Measurements from ENCODE around the gene SLCO3A1.

Gene SLCO3A1

DNA sequence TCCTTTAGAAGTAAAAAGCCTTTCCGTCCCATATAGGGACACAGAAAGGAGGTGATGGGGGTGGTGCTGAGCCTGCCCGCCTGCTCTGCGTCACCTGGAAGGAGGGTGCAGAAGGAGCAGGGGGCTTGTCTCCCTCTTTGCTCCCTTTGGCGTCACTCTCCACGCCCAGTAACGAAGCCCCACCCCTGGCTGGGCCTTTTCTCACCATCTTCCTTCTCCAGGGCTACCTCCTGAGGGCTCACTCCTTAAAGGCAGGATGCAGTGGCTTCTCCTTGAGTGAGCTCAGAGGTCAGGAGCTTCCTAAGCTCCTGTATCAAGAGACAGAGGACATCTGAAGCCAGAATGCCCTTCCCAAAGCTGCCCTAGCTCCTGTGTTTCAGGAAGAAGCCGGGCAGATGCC is 31.5 kb downstream of the SLCO3A1 start:
- no peak for DNase-seq

DNA sequence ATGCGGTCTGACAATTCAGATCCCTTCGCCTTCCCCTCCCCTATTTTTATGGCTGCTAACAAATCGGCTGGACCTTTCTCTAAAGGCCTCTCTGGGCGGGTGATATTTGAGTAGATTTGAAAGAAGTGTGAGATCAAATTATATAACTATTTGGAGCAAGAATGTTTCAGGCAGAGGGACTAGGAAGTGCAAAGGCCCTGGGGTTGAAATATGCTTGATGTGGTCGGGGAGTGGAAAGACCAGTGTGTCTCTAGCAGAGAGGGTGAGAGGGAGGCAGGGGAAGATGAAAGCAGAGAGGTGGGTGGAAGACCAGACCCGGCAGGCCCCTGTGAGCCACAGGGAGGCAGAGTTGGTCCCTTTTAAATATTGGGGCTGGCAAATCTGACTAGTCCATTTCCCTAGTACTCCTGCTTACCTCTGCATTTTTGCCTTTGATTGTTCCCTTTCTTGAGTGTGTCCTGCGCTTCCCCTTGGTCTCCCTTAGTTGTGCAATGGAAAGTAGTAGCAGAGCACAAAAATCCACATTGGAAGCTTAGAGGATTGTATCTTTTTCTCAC is 32.3 kb downstream of the SLCO3A1 start:
- peak in 1 of 2 experiments; percentile 8 for DNase-seq

DNA sequence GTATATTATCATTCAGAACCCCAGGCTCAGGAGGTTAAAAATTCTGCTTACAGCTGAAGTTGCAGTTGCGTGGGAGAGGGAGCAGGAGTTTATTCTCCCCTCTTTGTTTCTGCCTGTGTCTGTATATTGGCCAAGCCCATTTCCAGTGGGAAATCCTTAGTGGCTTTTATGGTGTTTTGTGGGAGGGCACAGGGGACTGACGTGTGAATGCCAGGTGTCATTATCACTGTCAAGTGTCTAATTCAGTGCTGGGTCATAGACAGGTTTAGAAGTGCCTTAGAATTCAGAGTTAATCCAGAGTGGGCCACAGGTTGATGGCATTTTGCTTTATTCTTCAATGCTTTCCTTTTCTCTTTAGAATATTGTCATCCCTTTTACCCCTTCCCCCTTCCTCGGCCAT is 33.4 kb downstream of the SLCO3A1 start:
- no peak for DNase-seq

DNA sequence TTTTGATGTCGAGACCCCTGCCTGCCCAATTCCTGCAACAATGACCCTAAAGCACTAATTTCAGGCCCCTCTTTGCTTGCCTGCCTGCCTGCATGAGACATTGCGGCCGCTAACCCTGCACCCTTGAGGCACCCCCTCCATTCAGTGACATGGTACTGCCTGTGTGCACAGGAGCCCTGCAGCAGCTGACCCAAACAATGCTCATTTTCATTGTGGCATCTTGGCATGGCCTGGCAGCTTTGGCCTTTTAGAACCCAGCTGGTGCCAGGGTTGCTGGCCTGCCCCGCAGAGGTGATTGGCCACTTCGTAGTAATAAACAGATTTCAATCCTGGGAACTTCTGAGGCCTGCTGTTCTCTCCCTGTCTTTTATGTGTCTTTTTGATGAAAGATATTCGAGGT is 33.8 kb downstream of the SLCO3A1 start:
- DNase-seq, result no peak

DNA sequence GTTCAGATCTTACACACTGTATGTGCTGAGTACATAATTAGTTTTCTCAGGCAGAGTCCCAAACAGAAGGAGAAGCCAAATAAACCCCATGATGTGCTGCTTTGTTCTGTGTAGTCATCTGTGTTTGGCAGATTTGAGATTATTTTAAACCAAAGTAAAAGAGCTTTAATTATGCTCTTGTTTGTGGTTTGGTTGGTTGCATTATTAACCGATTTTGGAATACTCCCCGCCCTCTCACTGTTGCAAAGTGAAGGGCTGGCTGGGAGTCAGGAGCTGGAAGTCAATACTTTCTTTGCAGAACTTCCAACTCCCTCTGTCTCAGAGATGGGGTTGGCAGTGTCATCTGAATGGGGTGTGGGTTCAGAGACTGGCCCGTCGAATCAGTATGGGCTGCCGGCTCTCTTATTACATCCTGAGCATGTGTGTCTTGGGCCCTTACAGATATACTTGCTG is 34.4 kb downstream of the SLCO3A1 start:
- DNase-seq, result no peak

DNA sequence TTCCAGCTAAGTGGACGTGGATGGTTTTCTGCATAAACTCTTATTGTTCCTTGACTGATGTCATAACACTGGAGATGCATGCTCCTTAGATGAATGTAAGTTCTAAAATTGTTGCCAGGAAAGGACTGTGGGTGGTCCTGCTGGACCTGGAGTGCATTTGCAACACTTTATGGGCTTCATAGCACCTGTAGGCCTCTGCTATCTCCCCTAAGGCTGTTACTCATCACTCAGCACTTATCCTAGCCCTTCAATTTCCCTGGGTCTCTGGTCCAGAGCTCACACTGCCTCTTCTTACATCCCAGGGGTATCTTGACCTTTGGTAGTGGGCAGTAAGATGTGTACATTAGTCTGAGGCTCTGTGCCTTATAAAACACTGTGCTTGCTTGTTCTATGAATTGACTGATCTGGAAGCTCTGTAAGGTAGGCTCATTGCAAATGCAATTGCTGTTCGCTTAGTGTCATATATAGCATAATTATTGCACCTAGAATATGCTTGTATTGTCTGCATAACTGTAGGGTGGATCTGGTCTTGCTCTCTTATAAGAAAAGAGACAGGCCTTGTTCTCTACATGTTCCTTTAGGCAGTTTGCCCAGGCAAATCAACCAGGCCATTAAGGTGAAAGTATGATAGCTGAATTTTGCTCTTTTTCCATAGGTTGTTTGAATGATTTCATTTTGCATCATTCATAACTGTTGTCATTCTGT is 35.8 kb downstream of the SLCO3A1 start:
- DNase-seq, result no peak

DNA sequence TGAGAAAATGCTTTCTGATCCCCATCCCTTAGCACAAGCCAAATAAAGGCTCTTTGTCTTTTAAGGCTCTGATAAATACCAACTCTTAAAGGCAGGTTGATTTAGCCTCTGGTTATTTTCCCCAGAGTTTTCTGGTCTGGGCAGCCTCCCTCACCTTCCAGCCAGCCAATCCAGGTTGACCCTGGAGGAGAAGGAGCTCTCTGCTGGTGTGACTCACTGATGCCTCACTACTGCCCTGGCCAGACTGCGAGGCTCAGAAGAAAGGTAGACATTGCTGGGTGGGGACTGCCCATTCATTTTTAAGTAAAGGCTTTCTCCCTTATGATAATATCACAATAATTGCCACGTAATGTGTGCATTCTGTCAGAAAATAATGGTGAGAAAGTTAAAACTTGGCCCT is 37.1 kb downstream of the SLCO3A1 start:
- DNase-seq, result no peak

DNA sequence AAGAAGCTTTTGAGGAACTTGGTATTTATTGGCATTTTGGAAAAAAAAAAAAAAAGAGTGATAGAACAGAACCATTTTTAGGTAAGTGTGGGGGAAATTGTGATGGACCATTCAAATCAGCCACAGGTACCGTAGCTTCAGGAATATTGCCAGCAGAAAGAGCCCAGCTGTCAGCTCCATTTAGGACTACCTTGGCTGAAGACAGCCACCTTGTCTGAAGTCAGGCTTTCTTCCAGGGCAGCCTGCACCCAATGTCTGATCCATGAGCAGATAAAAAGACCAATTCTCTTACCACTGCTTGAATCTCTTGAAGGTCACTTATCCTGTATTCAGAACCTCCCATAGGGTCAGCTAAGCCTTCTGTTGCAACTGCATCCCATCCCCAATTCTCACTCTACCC is 37.6 kb downstream of the SLCO3A1 start:
- DNase-seq, result no peak

DNA sequence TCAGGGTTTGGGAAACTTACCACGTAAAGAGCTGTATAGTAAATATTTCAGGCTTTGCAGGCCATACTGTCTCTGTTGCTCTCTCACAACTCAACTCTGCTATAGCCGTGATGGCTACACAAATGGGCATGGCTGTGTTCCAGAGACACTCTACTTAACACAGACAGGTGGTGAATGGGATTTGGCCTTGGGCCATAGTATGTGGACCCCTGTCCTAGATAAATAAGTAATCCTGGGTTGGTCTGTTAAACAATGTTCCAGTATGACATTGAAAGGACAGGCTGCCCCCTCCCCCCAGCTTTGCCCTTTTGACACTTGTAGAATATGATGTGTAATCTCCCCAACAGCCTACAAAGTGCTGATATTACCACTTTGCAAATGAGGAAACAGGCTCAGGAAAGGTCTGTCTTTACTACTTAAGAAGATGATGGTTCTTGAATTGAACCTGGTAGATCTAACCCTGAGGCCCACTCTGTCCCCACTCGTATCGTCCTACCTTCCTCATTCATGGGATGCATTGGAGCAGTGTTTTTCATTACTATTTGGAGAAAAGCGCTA is 38.4 kb downstream of the SLCO3A1 start:
- no peak for DNase-seq

DNA sequence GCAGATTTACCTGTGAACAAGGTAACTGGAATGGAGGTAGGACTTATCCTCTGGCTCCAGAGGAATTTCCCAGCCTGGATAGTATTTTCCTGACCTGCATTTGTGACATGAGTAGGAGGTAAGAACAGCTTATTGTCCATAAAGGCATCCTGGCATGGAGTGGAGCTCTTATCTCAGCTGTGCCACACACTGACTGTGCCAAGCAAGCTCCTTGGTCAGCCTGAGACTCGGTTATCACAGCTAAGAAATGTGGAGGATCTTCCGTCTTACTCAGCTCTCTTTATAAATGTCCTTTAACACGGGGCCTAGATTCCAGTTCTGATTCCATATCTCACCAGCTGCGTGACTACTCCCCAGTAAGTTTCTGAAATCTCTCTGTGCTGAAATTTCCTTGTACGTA is 38.9 kb downstream of the SLCO3A1 start:
- DNase-seq, result no peak

DNA sequence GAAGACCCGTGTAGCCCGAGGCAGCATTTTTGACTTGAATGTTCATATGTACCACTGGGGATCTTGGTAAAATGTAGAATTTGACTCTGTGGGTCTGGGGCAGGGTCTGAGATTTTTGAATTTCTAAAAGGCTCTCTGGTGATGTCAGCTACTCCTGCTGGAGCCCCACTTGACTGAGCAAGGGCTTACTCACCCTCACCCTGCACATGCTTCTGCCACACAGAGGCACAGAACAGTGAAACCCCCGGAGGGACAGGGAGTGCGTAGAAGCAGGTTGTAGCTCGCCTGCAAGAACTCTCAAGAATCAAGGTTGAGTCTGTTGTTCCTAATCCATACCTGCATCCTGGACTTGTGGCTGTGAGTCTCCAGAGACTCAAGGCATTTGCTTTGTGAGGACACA is 41.1 kb downstream of the SLCO3A1 start:
- no peak for DNase-seq

DNA sequence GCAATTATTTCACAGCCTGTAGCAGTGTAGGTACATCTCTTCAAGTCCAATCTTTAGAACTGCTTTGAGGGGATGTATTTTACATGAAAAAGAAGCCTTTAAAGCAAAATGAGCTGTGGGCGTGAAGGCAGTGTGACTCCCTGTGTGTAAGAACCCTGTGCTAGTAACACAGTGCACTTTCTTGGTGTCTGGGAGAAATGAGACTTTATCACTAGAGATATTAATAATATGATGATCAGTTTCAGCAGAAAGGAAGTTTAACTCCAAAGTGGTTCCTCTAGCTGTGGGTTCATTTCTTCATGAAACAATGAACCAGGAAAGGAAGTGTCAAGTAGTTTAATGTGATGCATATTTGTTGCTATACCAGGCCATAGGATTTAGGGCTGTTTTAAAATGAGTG is 41.5 kb downstream of the SLCO3A1 start:
- DNase-seq, result no peak

DNA sequence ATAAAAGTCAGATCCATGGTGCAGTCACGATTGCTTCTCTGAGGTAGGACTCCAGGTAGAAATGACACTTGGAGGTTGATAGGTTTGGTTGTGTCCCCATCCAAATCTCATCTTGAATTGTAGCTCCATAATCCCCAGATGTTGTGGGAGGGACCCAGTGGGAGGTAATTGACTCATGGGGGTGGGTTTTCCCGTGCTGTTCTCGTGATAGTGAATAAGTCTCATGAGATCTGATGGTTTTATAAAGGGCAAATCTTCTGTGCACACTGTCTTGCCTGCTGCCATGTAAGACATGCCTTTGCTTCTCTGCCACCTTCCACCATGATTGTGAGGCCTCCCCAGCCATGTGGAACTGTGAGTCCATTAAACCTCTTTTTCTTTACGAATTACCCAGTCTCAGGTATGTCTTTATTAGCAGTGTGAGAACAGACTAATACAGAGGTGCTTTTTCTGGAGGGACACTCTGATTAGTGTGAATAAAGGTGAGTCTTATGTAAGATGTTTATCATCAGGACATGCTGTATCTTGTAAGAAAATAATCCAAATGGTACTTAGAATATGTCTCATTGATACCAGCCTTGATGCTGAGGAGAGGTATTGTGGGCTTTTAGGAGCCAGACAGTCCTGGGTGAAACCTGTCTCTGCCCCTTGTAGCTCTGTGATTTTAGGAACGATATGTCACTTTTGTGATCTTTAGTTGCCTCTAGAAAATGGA is 43.0 kb downstream of the SLCO3A1 start:
- no peak for DNase-seq

DNA sequence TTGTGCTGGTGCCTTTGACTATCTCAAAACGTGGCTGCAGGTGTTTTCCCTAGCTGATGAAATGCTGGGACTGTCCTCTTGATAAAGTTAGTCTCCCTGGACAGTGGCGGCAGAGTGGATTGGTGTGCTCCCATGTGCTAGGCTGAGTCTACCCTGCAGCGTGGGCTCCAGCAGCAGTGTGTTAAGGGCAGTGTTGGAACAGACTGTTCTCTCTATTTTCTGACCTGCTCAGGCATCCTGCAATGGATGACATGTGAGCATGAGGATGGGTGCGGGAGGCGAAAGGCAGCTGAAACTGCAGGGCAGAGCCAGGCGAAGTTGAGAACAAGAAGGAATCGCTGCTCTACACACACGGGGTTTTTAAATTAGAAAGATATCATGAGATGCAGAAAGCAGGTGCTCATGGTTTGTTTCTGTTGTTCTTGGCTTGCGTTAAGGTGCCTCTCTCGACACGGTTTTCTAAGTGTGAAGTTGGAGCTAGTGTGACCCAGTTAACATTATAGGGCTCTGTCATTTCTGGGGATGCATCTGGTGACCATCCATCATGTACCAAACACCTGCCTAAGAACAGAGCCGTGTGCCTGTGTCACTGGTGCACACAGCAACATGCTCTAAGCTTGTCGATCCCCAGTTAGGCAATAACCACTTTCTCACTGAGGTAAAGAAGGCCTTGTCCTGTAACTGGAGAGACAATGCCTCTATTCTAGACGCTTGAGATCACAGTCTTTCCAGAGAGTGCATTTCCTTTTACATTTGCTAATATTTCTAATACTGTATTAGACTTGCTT is 44.3 kb downstream of the SLCO3A1 start:
- no peak for DNase-seq

DNA sequence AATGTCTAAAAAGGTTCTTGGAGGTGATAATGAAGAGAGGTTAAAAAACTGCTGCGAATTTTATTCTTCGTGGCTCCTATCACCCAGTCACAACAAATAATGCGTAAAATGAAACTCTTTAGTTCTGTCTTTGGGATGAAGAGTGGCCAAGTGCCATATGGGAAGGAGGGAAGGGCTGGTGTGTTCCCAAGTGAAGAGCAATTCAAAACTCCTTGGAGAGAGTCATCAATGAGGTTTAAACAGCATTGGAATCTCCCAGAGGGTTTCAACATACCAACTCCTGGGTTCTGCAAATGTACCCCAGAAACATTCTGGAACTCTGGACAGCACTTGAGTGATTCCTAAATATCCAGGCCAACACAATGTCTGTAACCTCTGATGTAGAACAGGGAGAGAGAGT is 45.3 kb downstream of the SLCO3A1 start:
- no peak for DNase-seq

DNA sequence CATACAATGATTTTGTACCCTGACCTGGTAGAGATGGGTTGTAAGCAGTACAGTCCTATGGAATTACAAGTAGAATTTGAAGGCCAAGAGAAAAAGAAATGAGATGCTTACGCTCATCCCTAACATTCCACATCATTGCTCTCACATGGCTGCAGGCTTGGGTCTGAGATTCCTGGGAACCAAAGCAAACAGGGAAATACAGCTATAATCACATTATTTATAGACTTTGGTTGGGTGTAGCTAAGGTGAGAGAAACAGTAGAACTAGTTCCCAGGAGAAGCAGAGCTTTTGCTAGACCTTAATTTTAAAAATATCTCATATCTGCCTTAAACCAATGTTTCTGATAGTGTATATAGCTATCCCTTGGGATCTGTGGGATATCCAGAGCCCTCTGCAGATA is 51.4 kb downstream of the SLCO3A1 start:
- DNase-seq, result no peak

DNA sequence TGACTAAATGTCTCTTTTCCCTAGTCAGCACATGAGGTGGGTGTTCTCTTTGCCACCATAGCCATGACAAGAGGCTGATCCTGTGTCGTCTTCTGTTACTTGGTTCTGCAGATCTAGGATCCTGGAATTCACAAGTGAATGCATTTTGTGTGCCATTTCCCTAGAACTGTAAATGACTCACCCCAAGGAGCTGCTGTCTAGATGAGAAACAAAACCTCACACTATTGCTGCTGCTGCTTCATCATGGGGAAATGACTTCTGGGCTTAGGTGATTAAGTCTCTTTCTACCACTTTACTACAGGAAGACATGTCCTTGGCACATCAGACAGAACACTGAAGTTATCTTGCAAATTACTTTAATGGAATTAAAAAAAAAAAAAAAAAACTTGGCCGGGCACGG is 54.9 kb downstream of the SLCO3A1 start:
- DNase-seq, result no peak

DNA sequence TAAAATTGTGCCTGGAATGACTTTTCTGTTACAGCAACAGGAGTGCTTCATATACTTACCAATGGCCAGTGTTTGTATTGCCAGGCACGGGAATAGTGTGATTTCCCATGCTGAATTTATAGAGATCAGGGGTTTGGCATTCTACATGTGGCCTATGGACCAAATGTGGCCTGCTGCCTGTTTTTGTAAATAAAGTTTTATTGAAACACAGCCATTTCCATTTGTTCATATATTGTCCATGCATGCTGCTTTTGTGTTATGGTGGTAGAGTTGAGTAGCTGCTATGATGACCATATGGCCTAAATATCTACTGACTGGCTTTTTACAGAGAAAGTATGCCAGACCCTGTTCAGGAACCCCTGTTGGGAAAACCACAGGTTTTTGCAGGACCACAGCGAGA is 55.6 kb downstream of the SLCO3A1 start:
- no peak for DNase-seq

DNA sequence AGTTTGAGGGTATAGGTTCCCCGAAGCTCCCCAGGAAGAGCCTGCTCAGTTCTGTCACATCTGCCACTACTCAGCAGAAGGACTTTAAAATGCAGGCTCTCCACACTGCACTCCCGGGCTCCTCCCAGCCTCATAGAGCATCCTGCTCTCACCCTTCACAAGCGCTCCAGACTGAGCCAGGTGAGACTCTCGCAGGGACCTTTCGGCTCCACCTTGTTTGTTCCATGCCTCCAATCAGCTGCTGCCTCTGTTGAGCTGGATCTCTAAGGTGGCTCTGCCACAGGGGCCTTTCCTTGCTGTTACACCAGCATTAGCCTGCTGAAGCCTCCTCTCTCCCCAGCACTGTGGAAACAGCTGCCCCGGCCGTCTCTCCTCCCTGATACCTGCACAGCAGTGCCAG is 56.1 kb downstream of the SLCO3A1 start:
- DNase-seq, result no peak

DNA sequence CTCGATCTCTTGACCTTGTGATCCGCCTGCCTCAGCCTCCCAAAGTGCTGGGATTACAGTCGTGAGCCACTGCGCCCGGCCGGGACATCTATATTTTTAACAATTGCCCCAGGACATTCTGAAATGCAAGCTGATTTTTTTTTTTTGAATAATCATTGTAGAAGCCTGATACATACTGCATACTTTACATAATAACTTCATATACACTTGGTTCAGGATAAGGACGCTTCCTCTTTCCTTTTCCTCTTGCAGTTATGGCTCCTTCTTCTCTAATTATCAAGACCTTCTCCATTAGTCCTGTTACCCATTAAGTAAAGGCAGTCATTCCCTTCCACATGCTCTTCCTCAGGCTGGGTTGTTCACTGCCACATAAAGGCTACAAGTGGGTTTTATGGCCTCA is 58.3 kb downstream of the SLCO3A1 start:
- no peak for DNase-seq

DNA sequence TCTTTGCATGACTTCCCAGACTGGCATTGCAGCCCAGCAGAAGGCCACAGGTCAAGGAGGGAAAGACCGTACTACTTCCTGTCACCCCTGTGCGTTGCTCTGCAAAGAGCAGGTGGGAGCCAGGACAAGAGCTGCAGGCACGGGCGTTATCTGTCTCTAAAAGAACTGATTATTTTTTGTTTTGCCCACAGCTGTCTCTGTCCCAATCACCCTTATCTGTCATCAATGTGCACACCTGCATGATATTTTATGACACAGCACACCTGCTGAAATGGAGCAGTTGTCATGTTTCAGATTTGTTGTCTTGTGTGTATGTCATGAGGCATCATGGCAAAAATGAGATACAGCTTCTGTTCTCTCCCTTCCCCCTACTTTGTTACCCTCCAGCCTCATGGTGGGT is 58.8 kb downstream of the SLCO3A1 start:
- no peak for DNase-seq

DNA sequence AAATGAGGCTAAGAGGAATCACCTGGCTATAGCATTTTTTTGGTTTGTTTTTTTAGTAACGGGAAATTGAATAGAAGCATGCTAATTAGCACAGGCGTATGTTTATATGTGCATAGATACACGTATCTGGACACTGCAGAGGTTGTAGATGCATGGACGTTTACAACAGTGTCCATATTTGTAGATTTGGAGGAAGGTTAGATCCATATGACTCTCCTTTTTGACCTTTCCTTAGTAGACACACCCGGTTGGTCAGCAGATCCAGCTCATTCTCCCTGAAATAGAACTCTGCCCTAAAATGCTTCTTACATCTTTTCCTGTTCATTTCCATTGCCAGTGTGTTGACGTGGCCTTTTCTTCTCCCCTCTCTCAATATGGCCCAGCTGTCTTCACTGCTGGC is 60.1 kb downstream of the SLCO3A1 start:
- no peak for DNase-seq

DNA sequence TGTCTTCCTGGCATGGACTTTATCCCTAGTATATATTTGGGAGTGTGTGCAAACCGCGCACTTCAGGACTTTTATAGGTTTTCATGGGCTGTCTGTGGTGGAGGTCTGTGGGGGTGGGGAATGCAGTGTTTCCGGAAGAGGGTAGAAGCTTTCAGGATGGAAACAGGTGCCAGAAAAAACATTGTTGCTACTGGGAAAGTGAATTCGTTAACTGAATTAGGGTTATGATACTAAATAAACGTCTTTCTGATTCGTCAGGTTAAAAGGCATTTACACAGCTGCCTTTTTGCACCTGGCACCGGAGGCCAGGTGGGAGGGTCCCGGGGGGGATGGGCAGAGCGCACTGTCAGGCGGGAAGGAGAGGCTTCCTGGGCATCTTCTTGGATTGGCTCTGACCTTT is 62.1 kb downstream of the SLCO3A1 start:
- DNase-seq, result no peak
